ENCODE results near the gene UFD1. TPM values are rescaled to one million over a fixed set of nuclear protein-coding genes. Genes with fewer than 3 reads are reported as not detected.

The UFD1 gene
- total and polyA plus RNA-seq, 2 of the 4 experiments (the other 2 are of a cell fraction): 149 to 152 TPM

GRCh38 chr22:19498154-19498865, 19.3 kb upstream of the UFD1 start:
- H3K4me3 ChIP-seq (ENCODE audit: insufficient read depth, low read depth, low read length): no peak overlapping the region
- no peak overlapping the region for H3K9ac ChIP-seq (ENCODE audit: low read depth, low read length)
- no peak overlapping the region for H3K27ac ChIP-seq (ENCODE audit: insufficient read depth, low read length)
- no peak overlapping the region for H2AFZ ChIP-seq (replicated peaks; ENCODE audit: low read length, poor library complexity)
- H2BK120ac ChIP-seq (ENCODE audit: low read depth, low read length): no peak overlapping the region
- no peaks in the 10 kb centered on the region for H4K20me1 ChIP-seq (ENCODE audit: insufficient read depth, low read length)
- WGBS, 2 experiments (ENCODE audit: extremely low coverage in 2 of 2, insufficient read length in 1 of 2): 80% methylated on average over 1 of the region's 7 CpGs; no CpG with 5 or more reads in 1 of the 2 experiments
- H3K4me1 ChIP-seq (ENCODE audit: control insufficient read depth, insufficient read depth, low read length): peaks cover 3% of the 10 kb centered on the region
- no peak overlapping the region for H3K23ac ChIP-seq (ENCODE audit: low read depth, low read length)
- H2BK20ac ChIP-seq (ENCODE audit: low read depth, low read length): no peak overlapping the region
- no peak overlapping the region for H2BK15ac ChIP-seq (ENCODE audit: low read depth, low read length)
- peaks cover 4% of the 10 kb centered on the region; the same call in 1 of the 2 replicates for H3K9me1 ChIP-seq (ENCODE audit: insufficient read depth, low read length)
- ChIA-PET CTCF (interaction anchor here (1.3 kb wide), 1 partner anchor 132 kb away, joined by 4 read pairs; no protein-coding TSS in a partner anchor), POLR2A (ENCODE audit: unreplicated experiment) (no interaction called here)
- dilution Hi-C loops (cut with HindIII; ENCODE audit: low sequenced_read_pairs, unreplicated experiment) (no loop called here), intact Hi-C loops (cut with micrococcal nuclease) (no loop called here), in situ Hi-C loops (cut with MboI; ENCODE audit: low sequenced_read_pairs) (no loop called here)
- H4K8ac ChIP-seq (ENCODE audit: low read depth in 2 of 2, low read length in 2 of 2): no peak overlapping the region
- peaks cover 4% of the 10 kb centered on the region for H3K36me3 ChIP-seq (ENCODE audit: control insufficient read depth, insufficient read depth, low read length)
- no peaks in the 10 kb centered on the region for H3K27me3 ChIP-seq (ENCODE audit: control insufficient read depth, insufficient read depth, low read length)
- no peak overlapping the region for H4K91ac ChIP-seq (ENCODE audit: insufficient read depth, low read depth, low read length)
- H3K14ac ChIP-seq (replicated peaks; ENCODE audit: low read depth, low read length): no peak overlapping the region
- ATAC-seq (ENCODE audit: low read depth): no peak
- no peak overlapping the region for H4K5ac ChIP-seq (ENCODE audit: low read depth, low read length)
- no peak overlapping the region for H2AK5ac ChIP-seq (ENCODE audit: low read depth, low read length)
- TF ChIP-seq MAFK (IDR thresholded peaks at IDR 0.05; ENCODE audit: low read depth, low read length): no peak
- DNase-seq: no peak
- H3K9me3 ChIP-seq (ENCODE audit: control insufficient read depth, insufficient read depth, low read length): no peaks in the 10 kb centered on the region
- no peaks in the 10 kb centered on the region for H3K79me1 ChIP-seq (ENCODE audit: low read depth in 1 of 2, low read length in 2 of 2)
- no peak overlapping the region for H3K56ac ChIP-seq (ENCODE audit: extremely low read depth, insufficient read depth, low read length)
- H3K4ac ChIP-seq (ENCODE audit: low read depth, low read length): no peak overlapping the region
- H3K4me2 ChIP-seq (ENCODE audit: low read depth, low read length): no peak overlapping the region
- no peak overlapping the region for H2BK5ac ChIP-seq (ENCODE audit: low read depth, low read length, poor library complexity, severe bottlenecking)
- no TSS peak for BruUV-seq (replicated peaks)
- no peak overlapping the region for H2AK9ac ChIP-seq (replicated peaks; ENCODE audit: low read depth, low read length, poor library complexity)
- H3K18ac ChIP-seq (ENCODE audit: low read depth, low read length): no peak overlapping the region
